Measurements from ENCODE around the gene TMEM233. TPM values are rescaled to one million over a fixed set of nuclear protein-coding genes. Genes with fewer than 3 reads are reported as not detected.

The TMEM233 gene
- total RNA-seq, 1 donor from 2014 or later = not detected

GRCh38 chr12:119630962-119631550, 37.5 kb downstream of the TMEM233 start:
- H3K9me3 Mint-ChIP-seq = peaks cover 5% of the 10 kb centered on the region
- TF ChIP-seq CTCF (IDR thresholded peaks at IDR 0.05; ENCODE audit: unreplicated experiment) = no peak
- no peak overlapping the region for H3K27ac Mint-ChIP-seq
- H3K4me3 Mint-ChIP-seq = no peak overlapping the region
- no peak for DNase-seq (ENCODE audit: low spot score in 2 of 2, unreplicated experiment in 2 of 2)
- H3K27me3 Mint-ChIP-seq (ENCODE audit: low read depth) = peaks cover 31% of the 10 kb centered on the region
- H3K36me3 Mint-ChIP-seq = no peaks in the 10 kb centered on the region
- H3K4me1 Mint-ChIP-seq = no peaks in the 10 kb centered on the region

- no peak for TF ChIP-seq CTCF (IDR thresholded peaks at IDR 0.05; ENCODE audit: unreplicated experiment)
- Mint-ChIP-seq H3K4me3 (no peak overlapping the region), H3K36me3 (no peaks in the 10 kb centered on the region), H3K9me3 (peaks cover 5% of the 10 kb centered on the region), H3K4me1 (no peaks in the 10 kb centered on the region), H3K27me3 (ENCODE audit: low read depth) (peaks cover 37% of the 10 kb centered on the region), H3K27ac (no peak overlapping the region)
- DNase-seq (ENCODE audit: low spot score in 2 of 2, unreplicated experiment in 2 of 2) = no peak
Observed at GRCh38 chr12:119631930-119632678, 38.5 kb downstream of the TMEM233 start.

- TF ChIP-seq CTCF (IDR thresholded peaks at IDR 0.05; ENCODE audit: unreplicated experiment) = no peak
- H3K27ac Mint-ChIP-seq = no peak overlapping the region
- no peaks in the 10 kb centered on the region for H3K36me3 Mint-ChIP-seq
Observed at GRCh38 chr12:119634743-119635142, 41.2 kb downstream of the TMEM233 start.

GRCh38 chr12:119642986-119643385, 49.4 kb downstream of the TMEM233 start:
- DNase-seq (ENCODE audit: low spot score in 2 of 2, unreplicated experiment in 2 of 2) = no peak
- Mint-ChIP-seq H3K4me1 (no peaks in the 10 kb centered on the region), H3K27me3 (ENCODE audit: low read depth) (peaks cover 45% of the 10 kb centered on the region), H3K27ac (no peak overlapping the region), H3K9me3 (peaks cover 7% of the 10 kb centered on the region), H3K4me3 (no peak overlapping the region), H3K36me3 (no peaks in the 10 kb centered on the region)
- no peak for TF ChIP-seq CTCF (IDR thresholded peaks at IDR 0.05; ENCODE audit: unreplicated experiment)

More at GRCh38 chr12:119634743-119635142, 41.2 kb downstream of the TMEM233 start:
- no peak for DNase-seq (ENCODE audit: low spot score in 2 of 2, unreplicated experiment in 2 of 2)
- H3K27me3 Mint-ChIP-seq (ENCODE audit: low read depth) = peaks cover 44% of the 10 kb centered on the region
- H3K4me1 Mint-ChIP-seq = no peaks in the 10 kb centered on the region
- H3K4me3 Mint-ChIP-seq = no peak overlapping the region
- H3K9me3 Mint-ChIP-seq = peaks cover 5% of the 10 kb centered on the region

GRCh38 chr12:119644930-119645329, 51.4 kb downstream of the TMEM233 start:
- Mint-ChIP-seq H3K4me1 (no peaks in the 10 kb centered on the region), H3K4me3 (no peak overlapping the region), H3K27me3 (ENCODE audit: low read depth) (peaks cover 45% of the 10 kb centered on the region), H3K36me3 (no peaks in the 10 kb centered on the region), H3K27ac (no peak overlapping the region), H3K9me3 (peaks cover 7% of the 10 kb centered on the region)
- DNase-seq (ENCODE audit: low spot score in 2 of 2, unreplicated experiment in 2 of 2) = no peak
- no peak for TF ChIP-seq CTCF (IDR thresholded peaks at IDR 0.05; ENCODE audit: unreplicated experiment)
